Stimulated activated naive CD8-positive, alpha-beta T cell treated with anti-CD3 and anti-CD28 coated beads, Interleukin-15, Interleukin-2, amounts not matched to agents 100 U/mL and 50 U/mL, for 24 hours (primary cell): ENCODE data around the gene MAMSTR.
"Not testable (repeated sequence)": the region's sequence is repeated elsewhere in the genome, so short reads cannot be mapped to it uniquely, and the experiment has no call there.

Experiments
- ATAC-seq: fragments of 150-1000 bp; cut with Tn5 transposase; one replicate; pipeline ENCODE4 v1.10.0; 2021
- DNase-seq: peaks from one replicate; pipeline ENCODE4 v3.0.0; 2021

MAMSTR gene

DNA sequence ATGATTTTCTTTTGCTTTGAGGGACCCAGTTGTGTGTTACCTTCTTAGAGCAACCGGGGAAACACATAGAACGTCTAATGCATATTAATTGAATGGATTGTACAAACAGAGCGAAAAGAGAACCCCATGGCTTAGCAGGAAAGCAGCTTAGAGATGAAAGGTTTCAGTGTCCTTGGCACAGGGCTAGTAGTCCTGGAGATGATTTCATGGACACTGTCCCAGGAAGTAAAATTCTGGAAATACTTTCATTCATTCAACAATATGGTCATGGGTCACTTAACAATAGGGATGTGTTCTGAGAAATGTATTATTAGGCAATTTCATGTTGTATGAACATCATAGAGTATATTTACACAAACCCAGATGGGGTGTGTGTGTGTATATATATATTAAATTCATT lies 33.4 kb downstream of the MAMSTR start:
- no peak for DNase-seq
- no peak for ATAC-seq

DNA sequence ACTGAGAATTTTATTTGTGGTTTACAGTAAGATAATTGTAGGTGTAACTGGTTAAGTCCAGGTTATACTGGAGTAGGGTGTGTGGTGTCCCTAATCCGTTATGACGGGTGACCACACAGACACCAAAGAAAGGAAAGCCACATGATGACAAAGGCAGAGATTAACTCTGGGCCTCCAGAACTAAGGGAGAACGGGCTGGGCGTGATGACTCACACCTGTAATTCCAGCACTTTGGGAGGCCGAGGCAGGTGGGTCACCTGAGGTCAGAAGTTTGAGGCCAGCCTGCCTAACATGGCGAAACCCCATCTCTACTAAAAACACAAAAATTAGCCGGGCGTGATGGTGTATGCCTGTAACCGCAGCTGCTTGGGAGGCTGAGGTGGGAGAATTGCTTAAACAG lies 33.9 kb downstream of the MAMSTR start:
- DNase-seq: no peak
- no peak for ATAC-seq

DNA sequence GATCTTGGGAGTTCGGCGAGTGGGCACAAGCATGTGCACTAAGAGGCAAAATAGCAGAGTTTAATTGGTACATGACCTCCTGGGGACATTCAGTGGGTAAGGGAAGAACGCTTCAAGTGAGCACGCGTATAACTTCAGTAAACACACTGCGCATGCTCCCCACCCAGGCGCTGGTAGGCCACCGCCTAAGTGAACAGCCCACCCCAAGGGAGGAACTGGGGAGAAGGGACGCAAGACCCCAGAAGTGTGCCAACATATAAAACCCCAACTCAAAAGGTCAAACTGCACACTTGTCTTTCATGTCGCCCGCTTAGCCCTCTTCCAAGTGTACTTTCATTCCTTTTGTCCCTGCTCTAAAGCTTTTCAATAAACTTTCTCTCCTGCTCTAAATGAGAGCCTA lies 36.2 kb downstream of the MAMSTR start:
- ATAC-seq (no peak), DNase-seq (no peak)

DNA sequence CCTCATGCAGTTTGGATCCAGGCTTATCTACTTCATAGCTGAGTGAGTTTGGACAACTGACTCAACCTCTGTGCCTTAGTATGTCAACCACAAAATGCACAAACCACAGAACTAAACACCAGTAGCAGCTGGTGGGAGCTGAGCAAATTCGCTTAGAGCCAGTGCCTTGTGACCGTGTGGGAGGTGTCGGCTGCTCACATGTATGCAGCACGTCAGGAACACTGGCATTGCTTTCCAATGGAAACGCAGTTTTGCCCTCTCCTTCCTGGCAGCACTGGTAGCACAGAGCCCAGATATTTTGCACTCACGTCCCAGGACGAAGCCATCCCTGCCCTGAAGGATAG lies 38.4 kb downstream of the MAMSTR start:
- ATAC-seq (peak; percentile 63), DNase-seq (no peak)

DNA sequence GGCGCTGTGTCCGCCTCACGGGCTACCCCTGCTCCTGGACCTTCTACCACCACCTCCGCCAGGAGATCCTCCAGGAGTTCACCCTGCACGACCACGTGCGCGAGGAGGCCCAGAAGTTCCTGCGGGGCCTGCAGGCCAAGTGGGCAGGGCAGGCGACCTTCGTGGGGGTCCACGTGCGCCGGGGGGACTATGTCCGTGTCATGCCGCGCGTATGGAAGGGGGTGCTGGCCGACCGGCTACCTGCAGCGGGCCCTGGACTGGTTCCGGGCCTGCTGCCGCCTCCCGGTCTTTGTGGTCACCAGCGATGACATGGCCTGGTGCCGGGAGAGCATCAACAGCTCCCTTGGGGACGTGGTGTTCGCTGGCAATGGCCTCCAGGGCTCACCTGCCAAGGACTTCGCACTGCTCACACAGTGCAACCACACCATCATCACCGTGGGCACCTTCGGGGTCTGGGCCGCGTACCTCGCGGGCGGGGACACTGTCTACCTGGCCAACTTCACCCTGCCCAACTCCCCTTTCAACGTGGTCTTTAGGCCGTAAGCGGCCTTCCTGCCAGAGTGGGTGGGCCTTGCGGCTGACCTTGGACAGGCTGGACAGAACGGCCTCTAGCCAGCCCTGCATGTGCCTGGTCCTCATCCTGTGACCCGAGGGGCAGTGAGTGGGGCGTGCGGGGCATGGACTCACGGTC lies 38.9 kb downstream of the MAMSTR start:
- ATAC-seq (peak; percentile 42), DNase-seq (no peak)

DNA sequence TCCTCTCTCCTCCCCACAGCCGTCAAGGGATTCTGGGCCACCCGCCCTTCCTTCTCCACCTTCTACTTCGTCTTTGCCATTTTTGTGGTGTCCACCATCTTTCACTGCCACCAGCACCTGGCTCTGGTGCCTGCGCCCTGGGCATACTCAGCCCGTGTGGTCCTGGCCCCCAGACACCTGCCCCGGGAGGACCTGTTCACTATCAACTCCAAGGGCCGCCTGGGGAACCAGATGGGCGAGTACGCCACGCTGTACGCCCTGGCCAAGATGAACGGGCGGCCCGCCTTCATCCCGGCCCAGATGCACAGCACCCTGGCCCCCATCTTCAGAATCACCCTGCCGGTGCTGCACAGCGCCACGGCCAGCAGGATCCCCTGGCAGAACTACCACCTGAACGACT lies 39.5 kb downstream of the MAMSTR start:
- not testable (repeated sequence) for DNase-seq, ATAC-seq

DNA sequence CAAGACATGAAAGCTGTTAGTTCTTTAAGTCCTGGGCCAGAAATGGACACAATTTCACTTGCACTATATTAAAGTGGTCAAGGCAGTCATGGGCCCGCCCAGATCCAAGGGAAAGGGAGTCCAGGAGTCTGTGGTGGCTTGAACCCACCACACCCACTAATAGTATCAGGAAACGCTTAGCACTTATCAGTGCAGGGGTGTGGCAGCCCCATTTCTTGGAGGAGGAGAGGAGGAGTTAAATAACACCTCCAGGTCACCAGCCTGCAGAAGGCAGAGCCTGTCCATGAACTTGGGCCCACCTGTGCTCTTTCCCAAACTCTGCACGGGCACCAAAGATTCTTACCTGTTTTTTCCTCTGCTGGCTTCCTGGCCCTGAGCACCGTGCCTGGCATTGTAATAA lies 41.3 kb downstream of the MAMSTR start:
- no peak for DNase-seq
- ATAC-seq: no peak

DNA sequence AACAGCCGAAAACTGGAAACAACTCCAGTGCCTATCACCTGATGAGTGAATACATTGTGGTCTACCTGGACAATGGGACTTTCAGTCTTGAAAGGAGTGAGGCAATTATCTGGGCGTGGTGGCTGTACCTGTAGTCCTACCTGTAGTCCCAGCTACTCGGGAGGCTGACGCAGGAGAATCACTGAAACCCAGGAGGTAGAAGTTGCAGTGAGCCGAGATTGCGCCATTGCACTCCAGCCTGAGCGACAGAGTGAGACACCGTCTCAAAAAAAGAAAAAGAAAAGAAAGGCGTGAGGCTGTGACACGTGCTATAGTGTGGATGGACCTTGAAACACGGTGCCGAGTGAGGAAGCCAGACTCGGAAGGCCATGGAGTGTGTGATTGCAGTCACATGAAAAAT lies 42.6 kb downstream of the MAMSTR start:
- ATAC-seq: no peak
- no peak for DNase-seq

DNA sequence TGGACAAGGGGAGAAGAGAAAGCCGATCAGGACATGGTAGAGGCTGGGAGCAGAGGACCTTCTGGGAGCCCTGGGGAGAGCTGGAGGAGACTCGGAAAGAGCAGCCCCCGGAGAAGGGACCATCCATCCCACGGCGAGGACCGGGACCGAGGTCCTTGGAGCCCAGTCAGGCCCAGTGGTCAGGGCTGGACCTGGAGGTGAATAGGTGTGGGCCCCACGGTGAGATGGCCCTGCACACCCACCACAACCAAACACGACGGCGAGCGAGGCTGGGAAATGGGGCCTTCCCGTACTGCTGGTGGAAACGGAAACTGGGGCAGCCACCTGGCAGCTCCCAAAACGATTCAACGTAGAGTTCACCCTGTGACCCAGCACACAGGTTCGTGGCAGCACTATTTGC lies 43.0 kb downstream of the MAMSTR start:
- DNase-seq: no peak
- ATAC-seq: no peak

DNA sequence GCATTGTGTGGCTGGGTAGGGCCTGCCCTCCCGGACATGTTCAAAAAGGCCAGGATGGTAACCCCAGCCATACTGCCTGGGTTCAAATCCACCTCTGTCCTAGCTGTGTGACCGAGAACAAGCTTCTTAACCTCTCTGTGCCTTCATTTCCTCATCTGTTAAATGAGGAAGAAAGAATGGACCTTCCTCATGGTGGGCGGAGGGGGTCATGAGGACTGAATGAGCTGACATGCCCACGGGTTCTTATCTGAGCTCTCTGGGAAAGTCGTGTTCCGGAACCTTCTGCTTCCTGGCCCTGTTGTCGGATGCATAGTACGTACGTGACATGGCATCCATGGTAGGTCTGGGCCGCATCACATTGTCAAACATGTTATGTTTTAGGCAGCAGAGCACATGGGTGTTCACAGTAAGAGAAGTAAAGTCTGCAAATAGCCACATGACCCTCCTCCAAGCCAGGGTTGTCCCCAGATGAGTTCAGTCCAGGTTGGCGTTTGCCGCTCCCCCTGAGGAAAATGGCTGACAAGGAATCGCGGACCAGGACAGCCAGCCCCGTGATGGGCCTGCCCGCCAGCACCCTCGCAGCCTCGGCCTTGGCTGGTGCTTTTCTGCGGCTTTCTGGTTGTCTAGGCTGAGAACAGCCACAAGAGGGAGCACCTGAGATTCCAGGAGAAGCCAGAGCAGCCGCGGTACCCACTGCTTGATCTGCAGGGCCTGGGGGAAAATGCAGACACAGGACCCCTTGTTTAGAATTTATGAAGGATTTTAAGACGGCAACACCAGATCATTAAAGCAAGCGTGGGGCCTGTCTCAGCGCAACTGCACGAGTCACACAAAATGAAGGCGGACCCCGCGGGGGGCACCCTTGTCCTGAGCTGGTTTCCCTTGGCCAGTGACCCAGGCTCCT lies 44.4 kb downstream of the MAMSTR start:
- DNase-seq (peak; percentile 82), ATAC-seq (peak; percentile 82)

DNA sequence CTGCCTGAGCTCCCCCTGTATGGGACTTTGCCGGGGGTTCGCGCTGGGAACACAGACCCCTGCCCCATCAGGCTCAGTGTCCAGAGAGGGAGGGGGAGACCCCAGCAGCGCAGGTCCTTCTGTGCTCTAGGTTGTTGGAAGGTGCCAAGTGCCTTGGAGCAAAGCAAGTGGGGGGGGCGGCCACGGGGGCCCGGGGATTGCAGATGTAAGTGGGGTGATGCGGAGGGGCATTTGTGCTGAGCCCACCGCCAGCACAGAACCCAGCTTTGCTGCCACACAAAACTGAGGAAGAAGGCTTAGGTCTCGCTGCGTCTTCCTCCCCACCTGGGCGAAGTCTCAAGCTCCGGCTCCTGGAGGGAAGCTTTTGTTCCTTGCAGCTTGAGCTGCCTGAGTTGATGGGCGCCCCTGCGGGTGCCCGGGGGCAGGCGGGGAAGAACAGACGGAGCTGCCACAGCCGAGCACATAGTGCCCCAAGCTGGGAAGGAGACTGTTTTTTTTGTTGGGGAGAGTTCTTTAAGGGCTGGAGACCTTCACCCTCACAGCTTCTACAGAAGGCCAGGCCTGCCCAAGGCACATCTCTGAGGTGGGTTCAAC lies 45.2 kb downstream of the MAMSTR start:
- DNase-seq: no peak
- ATAC-seq: no peak

DNA sequence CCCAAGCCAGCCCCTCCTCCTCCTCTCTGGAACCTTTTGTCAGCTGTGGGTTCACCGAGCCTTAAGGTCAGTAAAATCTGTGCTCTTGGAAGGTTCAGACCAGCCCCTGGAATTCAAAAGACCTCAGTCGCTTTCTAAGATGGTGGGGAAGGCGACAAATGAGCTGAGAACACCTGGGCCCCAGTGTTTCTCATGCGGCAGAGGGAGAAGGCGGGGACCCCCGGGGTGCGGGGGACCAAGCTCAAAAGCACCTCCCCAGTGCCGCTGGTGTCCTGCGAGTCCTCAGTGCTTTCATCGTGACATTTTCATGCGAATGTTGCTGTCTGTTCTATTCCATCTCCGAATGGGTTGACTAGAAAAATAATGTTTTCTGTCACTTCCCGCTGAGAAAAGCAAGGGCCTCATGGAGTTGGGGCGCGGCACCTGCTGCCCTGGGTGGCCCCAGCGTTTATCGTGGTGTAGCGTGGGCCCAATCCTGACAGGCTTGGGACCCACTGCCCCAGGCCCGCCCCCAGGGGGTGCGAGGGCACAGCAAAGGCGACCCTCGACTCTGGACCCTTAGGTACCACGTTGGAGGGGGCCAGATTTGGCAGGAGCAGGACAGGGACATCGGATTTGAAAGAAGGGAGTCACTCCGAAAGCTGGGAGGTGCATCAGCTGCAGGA lies 46.0 kb downstream of the MAMSTR start:
- DNase-seq: no peak
- ATAC-seq: no peak

DNA sequence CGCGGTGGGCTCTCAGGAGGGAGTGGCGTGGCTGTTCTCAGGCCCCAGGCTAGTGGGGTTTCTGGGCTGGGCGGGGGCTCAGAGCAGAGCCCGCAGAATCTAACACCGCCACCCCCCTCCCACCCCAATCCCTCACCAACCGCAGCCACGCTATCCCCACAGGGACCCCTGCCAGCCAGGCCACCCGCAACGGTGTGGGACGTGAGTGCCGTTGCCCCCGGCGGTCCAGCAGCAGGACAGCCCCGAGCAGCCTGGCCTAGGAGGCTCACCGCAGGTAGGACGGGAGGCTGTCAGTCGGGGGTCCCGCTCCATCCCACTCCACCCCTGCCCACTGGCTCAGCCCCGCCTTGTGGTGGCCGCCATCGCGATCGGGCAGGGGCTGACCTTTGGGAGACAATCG lies 46.5 kb downstream of the MAMSTR start, which contains the start of gene NTN5:
TSS of gene NTN5 (minus strand) at position 24 of the 400 bp plus-strand sequence. CDS start 2,031 bp downstream, outside the sequence.
- DNase-seq (no peak), ATAC-seq (no peak)

DNA sequence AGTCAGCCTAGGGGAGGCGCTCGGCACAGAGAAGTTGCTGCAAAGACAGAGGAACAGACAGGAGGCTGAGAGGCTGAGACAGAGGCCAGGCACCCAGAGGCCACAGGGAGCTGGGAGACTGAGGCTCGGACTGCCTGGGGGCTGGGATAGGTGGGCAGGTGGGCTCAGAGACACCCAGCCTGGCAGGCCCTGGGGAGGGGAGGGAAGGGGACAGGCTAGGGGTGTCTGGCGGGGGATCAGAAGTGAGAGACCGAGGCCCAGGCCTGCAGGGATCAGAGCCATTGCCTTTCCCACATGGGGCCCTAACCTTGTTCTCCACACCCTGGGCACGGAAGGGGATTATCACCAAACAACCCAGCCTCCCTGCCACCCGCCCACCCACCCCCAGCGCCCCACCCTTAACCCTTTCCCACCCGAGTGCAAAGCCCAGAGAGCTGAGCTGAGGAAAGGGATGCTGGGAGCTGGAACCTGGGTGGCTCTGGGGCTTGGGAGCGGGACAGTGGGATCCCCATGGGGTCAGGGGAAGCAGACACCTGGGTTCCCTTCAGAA lies 48.0 kb downstream of the MAMSTR start:
- ATAC-seq (no peak), DNase-seq (no peak)

DNA sequence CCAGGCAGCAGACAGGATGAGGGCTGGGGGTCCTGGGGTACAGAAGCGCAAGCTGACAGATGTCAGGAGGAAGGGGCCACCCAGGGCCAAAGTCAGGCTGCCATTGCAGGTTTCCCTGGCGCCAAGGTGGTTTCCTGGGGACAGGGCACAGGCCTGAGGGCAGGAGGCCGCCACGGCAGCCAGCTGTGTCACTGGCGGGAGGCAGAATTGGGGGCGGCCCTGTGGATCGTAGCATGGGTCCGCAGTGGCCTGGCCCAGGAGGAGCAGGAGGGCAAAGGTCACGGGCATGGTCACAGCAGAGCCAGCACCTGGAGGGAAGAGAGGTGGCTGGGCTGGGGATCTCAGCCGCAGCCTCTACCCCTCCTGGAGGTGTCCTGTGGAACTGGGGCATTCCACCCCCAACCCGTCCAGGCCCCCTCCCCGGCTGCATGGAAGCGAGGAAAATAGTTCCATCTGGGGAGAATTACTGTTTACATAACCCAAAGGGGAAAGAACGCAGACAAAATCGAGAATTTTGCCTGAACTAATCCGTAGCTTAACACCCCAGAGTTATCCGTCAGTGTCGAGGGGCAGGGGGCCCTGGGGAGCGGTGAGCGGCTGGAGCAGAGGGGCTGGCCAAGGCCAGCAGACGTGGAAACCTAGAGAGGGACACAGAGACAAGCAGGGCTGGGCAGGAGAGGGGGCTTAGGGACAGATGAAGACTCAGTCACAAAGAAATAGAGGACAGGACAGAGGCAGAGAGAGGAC lies 48.7 kb downstream of the MAMSTR start:
- ATAC-seq (no peak), DNase-seq (no peak)

DNA sequence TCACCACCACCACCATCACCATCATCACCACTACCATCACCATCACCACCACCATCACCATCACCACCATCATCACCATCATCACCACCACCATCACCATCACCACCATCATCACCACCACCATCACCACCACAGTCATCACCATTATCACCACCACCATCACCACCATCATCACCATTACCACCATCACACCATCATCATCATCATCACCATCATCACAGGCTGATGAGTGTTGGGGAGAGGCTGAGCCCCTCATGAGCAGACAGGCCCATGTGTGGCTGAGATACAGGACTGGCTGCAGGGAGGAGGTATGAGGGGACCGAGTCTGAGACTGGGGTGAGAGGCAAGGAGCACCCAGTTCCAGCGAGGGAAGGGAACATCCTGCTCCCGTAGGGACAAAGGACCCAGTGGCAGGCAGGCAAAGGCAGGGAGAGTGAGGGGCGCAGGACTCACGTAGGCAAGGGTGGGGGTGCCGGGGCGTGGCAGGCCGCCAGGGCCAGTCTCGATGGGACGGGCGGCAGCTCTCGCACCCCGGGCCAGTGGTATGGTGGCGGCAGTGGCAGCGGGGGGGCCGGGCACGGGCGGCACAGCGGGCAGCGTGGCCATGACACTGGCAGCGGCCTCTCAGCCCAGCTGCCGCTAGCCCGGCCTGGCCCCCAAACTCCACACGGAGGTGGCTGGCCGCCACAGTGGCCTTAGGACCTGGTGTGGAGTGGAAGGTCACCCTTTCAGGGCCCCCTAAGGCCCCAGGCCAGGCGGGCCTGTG lies 49.4 kb downstream of the MAMSTR start:
- no peak for ATAC-seq
- DNase-seq: no peak

DNA sequence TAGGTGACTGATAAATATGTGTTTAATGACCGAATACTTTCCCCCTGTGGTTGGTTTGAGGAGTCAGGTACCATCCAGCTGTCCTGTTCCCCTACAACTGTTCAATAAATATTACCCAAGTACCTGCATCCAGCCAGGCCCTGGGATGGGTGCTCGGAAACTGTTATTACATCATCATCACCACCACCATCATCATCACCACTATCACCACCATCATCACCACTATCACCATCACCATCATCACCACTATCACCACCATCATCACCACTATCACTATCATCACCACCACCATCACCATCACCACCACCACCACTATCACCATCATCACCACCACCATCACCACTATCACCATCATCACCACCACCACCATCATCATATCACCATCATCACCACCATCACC lies 50.8 kb downstream of the MAMSTR start:
- ATAC-seq (no peak), DNase-seq (no peak)

DNA sequence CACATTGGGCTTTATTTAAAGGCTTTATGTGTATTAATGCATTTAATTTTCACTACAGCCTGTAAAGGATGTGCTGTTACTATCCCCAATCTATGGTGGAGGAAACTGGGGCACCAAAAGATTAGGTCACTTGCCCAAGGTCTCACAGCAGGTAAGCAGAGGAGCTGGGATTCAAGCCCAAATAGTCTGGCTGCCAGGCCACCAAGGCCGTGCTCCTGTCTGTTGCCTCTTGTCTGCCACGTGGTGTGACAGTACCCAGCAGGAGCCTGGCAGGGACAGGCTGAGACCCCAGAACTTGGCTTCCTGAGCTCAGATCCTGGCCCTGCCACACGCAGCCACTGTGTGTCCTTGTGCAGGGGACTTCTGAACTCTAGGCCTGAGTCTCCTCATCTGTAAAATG lies 51.2 kb downstream of the MAMSTR start:
- ATAC-seq (no peak), DNase-seq (no peak)

DNA sequence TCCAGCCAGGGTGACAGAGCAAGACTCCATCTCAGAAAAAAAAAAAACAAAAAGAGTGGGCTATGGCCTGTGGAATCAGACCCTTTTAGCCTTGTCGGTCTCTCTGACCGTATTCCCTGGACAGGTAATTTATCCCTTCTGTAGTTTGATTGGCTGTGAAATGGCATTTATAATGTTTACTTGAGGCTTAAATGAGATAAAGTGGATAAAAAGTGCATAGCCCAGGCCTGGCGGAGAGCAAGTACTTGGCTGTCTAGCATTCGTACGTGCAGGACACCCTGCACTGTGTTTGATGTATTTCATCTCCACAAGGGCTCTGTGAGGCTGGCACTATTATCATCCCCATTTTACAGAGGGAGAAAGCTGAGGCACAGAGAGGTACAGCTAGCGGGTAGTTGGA lies 53.7 kb downstream of the MAMSTR start:
- DNase-seq: no peak
- no peak for ATAC-seq

DNA sequence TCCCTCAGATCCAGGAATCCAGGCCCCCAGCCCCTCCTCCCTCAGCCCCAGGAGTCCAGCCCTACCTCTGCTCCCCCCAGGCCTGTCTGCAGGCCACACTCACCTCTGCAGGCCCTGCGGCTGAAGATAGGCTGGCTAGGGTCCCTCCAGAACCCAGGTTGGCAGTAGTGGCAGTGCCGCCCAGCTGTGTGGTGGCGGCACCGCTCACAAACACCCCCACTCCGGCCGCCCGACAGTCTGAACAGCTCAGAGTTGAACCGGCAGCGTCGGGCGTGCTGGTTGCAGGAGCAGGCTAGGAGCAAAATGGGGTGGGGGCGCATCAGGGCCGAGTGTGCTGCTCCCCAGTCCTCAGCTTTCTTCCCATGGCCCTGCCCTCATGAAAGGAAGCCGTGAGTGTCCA lies 55.0 kb downstream of the MAMSTR start:
- ATAC-seq (no peak), DNase-seq (no peak)

DNA sequence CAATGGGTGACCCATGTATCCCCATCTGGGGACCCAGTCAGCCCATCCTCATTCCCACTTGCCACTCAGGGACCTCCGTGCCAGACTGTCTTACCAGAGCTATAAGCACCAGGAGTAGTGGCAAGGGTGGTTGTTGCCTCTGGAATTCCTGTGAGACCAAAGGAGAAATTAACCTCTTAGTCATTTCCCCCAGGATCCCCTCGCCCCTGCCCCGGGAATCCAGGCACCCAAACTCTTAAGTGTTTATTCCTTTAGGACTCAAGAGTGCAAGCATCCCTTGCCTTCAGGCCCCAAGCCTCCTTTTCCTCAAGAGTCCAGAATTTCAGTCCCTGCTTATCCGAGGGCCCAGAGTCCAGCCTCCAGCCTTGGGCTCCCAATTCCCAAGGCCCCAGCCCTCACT lies 55.9 kb downstream of the MAMSTR start:
- ATAC-seq (no peak), DNase-seq (no peak)
